HG02943 (cell line): ENCODE measurements around the gene DNAI2.

Source experiments
- ATAC-seq: cut with Tn5 transposase; IDR thresholded peaks from one replicate; pipeline ENCODE4 v1.9.1; 2021; ENCODE audit warnings: mild to moderate bottlenecking, low read depth, moderate library complexity; ENCODE audit not compliant: unreplicated experiment

The DNAI2 gene

GRCh38 chr17:74357466-74357809 is 83.4 kb downstream of the DNAI2 start:
- ATAC-seq = no peak

DNA sequence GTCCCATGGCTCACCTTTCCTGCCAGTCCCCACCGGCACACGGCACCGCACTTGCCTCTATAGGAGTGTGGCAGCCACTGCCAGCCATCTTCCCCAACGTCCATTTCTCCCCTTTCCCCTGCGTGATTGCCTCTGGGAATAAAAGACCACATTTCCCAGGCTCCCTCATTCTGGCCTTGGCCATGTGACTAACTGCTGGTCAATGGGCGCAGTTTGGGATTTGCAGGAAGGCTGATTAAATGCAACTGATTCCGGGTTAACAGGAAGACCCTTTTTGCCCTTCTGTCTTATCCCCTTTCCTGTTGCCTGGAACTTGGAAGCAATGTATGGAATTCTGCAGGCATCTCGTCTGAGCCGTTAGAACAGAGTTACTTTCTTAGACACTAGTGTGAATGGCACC is 84.7 kb downstream of the DNAI2 start:
- ATAC-seq = no peak

GRCh38 chr17:74359916-74360315 is 85.9 kb downstream of the DNAI2 start:
- ATAC-seq = no peak

GRCh38 chr17:74360899-74361229 is 86.8 kb downstream of the DNAI2 start:
- ATAC-seq = no peak

DNA sequence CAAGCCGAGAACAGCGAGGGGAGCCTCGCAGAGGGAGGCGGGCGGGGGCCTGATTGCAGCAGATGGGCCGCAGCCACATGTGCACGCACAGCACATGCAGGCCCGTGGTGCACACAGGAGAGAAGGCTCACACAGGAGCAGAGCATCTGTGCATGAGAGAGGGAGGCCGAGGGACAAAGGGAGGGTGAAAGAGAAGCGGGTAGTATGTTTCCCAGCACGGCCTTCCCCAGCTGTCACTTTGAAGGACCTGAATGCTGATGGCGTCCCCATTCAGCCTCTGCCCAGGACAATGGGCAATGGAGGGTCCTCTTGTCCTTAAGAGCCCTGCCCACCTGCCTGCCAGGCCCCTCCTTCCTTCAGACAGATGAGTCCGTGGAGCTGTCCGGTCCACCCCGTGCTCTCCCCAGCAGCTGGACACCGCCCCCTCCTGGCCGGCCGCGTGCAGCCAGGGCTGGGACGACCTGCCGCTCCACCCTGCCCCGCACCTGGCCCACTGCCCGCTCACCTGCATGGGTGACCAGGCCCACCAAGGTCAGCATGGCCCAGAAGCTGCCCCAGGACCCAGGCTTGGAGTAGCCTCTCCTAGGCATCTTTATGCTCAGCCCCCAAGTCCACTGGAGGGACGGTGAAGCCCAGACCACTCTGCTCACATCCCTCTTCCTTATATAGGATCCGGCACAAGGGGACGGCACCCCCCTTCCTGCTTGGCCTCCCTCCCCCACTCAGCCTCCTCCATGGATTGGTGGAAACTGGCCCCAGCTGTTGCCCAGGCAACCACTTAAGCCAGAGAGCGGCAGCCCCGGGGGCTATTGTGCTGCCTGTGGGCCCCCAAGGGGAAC is 87.4 kb downstream of the DNAI2 start, which contains the start of gene BTBD17:
TSS of gene BTBD17 (minus strand) at position 639 of the 839 bp plus-strand sequence. CDS start at position 590, 49 bp downstream.
- no peak for ATAC-seq

- ATAC-seq = no peak
These were observed 88.0 kb downstream of the DNAI2 start for GRCh38 chr17:74362069-74362405.

DNA sequence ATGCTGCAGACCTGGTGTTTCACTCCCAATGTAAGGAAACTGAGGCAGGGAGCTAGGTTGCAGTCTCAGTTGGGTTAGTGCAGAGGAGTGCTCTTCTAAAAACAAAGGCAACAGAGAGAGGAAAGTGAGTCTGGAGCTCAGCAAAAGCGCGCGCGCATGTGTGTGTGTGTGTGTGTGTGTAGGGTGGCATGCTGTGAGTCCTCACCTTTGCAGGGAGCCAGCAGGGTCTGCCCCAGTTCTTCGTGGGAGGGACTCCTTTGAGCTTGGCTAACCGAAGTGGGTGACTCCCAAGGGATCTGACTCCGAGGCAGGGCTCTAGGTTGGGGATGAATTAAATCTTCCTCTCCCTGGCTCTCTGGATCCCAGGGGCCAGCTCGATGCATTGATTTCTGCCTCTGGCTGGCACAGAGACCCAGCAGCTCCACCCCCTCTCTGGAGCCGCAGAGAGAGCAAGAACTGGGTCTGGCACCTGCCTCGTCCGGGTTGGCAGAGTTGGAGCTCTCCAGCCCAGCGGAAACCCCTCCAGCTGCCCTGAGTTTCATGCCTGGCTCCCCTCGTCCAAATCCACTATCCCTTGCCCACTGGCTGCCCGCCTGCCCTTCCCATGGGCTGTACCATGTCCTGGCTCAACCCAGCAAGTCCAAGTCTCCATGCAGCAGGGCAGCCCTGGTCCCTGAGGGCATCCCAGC is 88.9 kb downstream of the DNAI2 start:
- no peak for ATAC-seq
